Thoracic aorta (tissue), 2 donors: ENCODE data around the gene FAM47E. TPM values are rescaled to one million over a fixed set of nuclear protein-coding genes. Genes with fewer than 3 reads are reported as not detected.
"Not testable (repeated sequence)": the region's sequence is repeated elsewhere in the genome, so short reads cannot be mapped to it uniquely, and the experiment has no call there.

Source experiments
- ATAC-seq: fragments of 150-250 bp; one replicate; pipeline ENCODE4 v1.8.0; 2017; ENCODE audit warnings: low read depth; ENCODE audit not compliant: insufficient number of reproducible peaks, low FRiP score
- DNase-seq: peaks from one replicate; pipeline ENCODE4 v3.0.0-alpha.2; 2020; ENCODE audit warnings: low spot score
- H3K27ac ChIP-seq, 2 donors: fragments of 200-600 bp; sonication (generic); 1 replicate in 1 of 2; 2 replicates in 1 of 2; pipeline ENCODE4 v1.5.1; 2016; ENCODE audit warnings: mild to moderate bottlenecking in 2 of 2, moderate library complexity in 2 of 2
- H3K27me3 ChIP-seq: fragments of 200-600 bp; sonication (generic); replicated peaks from 2 replicates; pipeline ENCODE4 v1.6.0; 2016; ENCODE audit warnings: mild to moderate bottlenecking; ENCODE audit not compliant: insufficient read depth
- H3K36me3 ChIP-seq: fragments of 200-600 bp; sonication (generic); one replicate; pipeline ENCODE4 v1.5.1; 2016
- H3K4me1 ChIP-seq, 2 donors: fragments of 200-600 bp; sonication (generic); 1 replicate in 1 of 2; 2 replicates in 1 of 2; pipeline versions ENCODE4 v1.5.1 to v1.6.0; 2016; ENCODE audit warnings: low read depth in 2 of 2, mild to moderate bottlenecking in 1 of 2; ENCODE audit not compliant: control insufficient read depth in 1 of 2
- H3K4me3 ChIP-seq: fragments of 200-600 bp; sonication (generic); 2 replicates; pipeline ENCODE4 v1.5.1; 2016; ENCODE audit warnings: mild to moderate bottlenecking
- H3K9me3 ChIP-seq: fragments of 200-600 bp; sonication (generic); 2 replicates; pipeline ENCODE4 v1.5.1; 2016
- total RNA-seq, 2 donors: library from RNA; depleted of rRNA; stranded (reverse); fragments of >200 nt; gene quantifications; one replicate each; pipeline versions ENCODE4 v1.1.0 to v1.2.3, GENCODE V29; 2016
- TF ChIP-seq, protein P1 (sequence below): fragments of 200-600 bp; sonication (generic); IDR thresholded peaks from one replicate; pipeline ENCODE4 v1.5.1; 2019; ENCODE audit warnings: antibody characterized with exemption

Gene FAM47E
- total RNA-seq, 2 donors from 2014 or later = 0.42 to 0.54 TPM

DNA sequence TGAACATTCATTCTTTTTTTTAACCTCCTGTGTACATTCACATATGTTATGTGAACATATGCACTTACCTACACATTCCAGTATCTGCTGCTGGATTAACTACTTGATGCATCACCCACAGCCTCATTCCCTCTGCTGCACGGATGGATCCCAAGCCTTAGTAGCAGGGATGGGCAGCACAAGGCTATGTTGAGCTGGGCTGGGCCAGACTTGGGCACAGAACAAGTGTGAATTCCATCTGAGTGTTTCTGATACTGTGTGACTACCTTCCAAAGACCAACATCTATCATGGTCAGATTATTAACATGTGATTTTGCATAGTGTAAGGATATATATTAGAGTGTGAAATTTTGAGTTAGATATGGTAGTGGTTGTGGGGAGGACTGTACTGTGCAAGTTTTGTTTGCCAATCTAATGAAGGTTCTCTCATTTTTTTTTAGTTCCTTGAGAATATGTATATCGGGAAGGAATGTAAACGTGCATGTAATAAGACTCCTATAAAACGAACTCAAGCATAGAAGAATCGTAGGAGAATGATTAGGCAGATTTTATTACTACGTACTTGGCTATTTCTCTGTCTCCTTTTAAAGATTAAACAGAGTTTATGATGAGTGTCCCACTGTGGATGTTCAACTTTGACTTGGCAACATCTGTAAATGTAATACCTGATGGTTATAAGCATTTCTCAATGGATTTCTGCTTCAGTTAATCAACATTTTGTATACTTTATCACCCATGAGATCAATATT, 31.6 kb downstream of the FAM47E start:
- no peak overlapping the region for H3K27ac ChIP-seq
- H3K36me3 ChIP-seq = no peaks in the 10 kb centered on the region
- H3K9me3 ChIP-seq = peaks cover 4% of the 10 kb centered on the region
- no peak for ATAC-seq
- no peaks in the 10 kb centered on the region for H3K27me3 ChIP-seq
- TF ChIP-seq, protein P1, sequence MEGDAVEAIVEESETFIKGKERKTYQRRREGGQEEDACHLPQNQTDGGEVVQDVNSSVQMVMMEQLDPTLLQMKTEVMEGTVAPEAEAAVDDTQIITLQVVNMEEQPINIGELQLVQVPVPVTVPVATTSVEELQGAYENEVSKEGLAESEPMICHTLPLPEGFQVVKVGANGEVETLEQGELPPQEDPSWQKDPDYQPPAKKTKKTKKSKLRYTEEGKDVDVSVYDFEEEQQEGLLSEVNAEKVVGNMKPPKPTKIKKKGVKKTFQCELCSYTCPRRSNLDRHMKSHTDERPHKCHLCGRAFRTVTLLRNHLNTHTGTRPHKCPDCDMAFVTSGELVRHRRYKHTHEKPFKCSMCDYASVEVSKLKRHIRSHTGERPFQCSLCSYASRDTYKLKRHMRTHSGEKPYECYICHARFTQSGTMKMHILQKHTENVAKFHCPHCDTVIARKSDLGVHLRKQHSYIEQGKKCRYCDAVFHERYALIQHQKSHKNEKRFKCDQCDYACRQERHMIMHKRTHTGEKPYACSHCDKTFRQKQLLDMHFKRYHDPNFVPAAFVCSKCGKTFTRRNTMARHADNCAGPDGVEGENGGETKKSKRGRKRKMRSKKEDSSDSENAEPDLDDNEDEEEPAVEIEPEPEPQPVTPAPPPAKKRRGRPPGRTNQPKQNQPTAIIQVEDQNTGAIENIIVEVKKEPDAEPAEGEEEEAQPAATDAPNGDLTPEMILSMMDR = no peak
- H3K4me3 ChIP-seq = no peak overlapping the region
- no peak for DNase-seq
- H3K4me1 ChIP-seq = no peaks in the 10 kb centered on the region

DNA sequence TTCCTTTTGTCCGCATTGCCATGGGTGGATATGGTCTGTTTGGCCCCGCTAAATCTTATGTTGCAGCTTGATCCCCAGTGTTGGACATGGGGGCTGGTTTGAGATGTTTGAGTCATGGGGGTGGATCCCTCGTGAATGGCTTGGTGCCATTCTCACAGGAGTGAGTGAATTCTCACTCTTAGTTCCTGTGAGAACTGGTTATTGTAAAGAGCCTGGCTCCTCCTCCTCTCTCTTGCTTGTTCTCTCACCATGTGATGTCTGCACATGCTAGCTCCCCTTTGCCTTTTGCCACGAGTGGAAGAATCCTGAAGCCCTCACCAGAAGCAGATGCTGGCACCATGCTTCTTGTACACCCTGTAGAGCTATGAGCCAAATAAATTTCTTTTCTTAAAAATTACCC, 32.4 kb downstream of the FAM47E start:
- TF ChIP-seq, protein P1 = no peak
- Histone ChIP-seq H3K9me3 (peaks cover 4% of the 10 kb centered on the region), H3K4me1 (no peaks in the 10 kb centered on the region), H3K27me3 (no peaks in the 10 kb centered on the region), H3K27ac (no peak overlapping the region), H3K4me3 (no peak overlapping the region), H3K36me3 (no peaks in the 10 kb centered on the region)
- ATAC-seq (no peak), DNase-seq (no peak)

DNA sequence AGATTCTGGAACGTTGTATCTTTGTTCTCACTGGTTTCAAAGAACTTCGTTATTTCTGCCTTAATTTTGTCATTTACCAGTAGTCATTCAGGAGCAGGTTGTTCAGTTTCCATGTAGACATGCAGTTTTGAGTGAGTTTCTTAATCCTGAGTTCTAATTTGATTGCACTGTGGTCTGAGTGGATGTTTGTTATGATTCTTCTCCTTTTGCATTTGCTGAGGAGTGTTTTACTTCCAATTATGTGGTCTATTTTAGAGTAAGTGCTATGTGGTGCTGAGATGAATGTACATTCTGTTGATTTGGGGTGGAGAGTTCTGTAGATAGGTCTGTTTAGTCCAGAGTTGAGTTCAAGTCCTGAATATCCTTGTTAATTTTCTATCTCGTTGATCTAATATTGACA, 36.3 kb downstream of the FAM47E start:
- ATAC-seq, H3K4me3 ChIP-seq, DNase-seq, H3K9me3 ChIP-seq, H3K27ac ChIP-seq, H3K27me3 ChIP-seq, H3K36me3 ChIP-seq, H3K4me1 ChIP-seq: not testable (repeated sequence)

DNA sequence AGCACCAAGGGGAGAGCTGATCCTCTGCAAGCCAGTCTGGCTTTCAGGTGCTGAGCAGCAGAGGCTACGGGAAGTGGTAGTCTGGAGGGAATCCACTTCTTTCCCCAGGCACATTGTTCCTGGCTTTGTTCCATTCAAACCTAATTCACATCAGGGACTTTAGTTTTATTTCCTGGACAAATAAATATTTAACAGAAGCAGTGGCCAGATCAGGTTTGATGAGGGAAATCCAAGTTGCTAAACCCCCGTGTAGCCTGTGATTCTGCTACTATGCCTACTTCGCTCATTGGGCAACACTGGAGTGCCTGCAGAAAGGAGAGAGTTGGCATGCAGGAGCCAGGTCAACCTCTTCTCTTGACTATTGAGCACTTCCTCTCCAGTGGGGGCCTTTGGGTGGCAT, 41.2 kb downstream of the FAM47E start:
- DNase-seq (no peak), ATAC-seq (no peak)
- H3K27ac ChIP-seq = no peak overlapping the region
- TF ChIP-seq, protein P1 = no peak
- H3K4me1 ChIP-seq = no peaks in the 10 kb centered on the region
- no peaks in the 10 kb centered on the region for H3K27me3 ChIP-seq
- no peak overlapping the region for H3K4me3 ChIP-seq
- no peaks in the 10 kb centered on the region for H3K36me3 ChIP-seq
- H3K9me3 ChIP-seq = peaks cover 3% of the 10 kb centered on the region

DNA sequence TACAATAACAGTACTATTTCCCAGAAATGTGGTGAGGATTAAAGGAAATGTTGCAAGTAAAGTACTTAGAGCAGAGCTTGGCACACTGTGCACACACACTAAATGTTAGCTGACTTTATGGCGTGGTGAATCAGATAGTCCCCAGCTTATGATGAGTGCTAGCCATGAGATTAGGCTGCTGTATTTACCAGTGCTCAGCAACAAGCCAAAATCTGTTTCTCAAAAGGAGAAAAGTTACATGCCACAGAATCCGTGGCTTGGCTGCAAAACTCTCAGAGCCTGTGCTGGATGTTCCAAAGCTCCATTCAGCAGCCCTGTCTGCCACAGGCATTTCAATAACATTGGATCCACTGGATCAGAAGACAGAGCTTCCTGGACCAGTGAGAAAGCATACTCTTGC, 42.3 kb downstream of the FAM47E start:
- Histone ChIP-seq H3K4me1 (no peaks in the 10 kb centered on the region), H3K36me3 (no peaks in the 10 kb centered on the region), H3K27me3 (no peaks in the 10 kb centered on the region), H3K27ac (no peak overlapping the region), H3K4me3 (no peak overlapping the region), H3K9me3 (peaks cover 6% of the 10 kb centered on the region)
- ATAC-seq = no peak
- TF ChIP-seq, protein P1 = no peak
- no peak for DNase-seq
